Hematopoietic multipotent progenitor cell treated with erythropoietin and hydrocortisone succinate and interleukin-3 and kit ligand, for 17 days (in vitro differentiated cells): ENCODE results near the gene P2RX6.
"Not testable (repeated sequence)": the region's sequence is repeated elsewhere in the genome, so short reads cannot be mapped to it uniquely, and the experiment has no call there.

Experiments
- DNase-seq: peaks from one replicate; pipeline ENCODE4 v3.0.0-alpha.2; 2015; ENCODE audit warnings: low spot score

P2RX6 gene

GRCh38 chr22:21031545-21032036 lies 16.6 kb downstream of the P2RX6 start:
- DNase-seq, result no peak

GRCh38 chr22:21032037-21032867 lies 17.3 kb downstream of the P2RX6 start, which contains the start of gene SLC7A4:
TSS of gene SLC7A4 (minus strand) at chr22:21032561. CDS start at chr22:21031812, 749 bp downstream.
- DNase-seq, result no peak

GRCh38 chr22:21032868-21033688 lies 18.1 kb downstream of the P2RX6 start:
- DNase-seq, result no peak

GRCh38 chr22:21033895-21034294 lies 18.9 kb downstream of the P2RX6 start:
- no peak for DNase-seq

GRCh38 chr22:21034989-21035388 lies 20.0 kb downstream of the P2RX6 start:
- no peak for DNase-seq

GRCh38 chr22:21038405-21038804 lies 23.4 kb downstream of the P2RX6 start:
- DNase-seq, result no peak

GRCh38 chr22:21039158-21039557 lies 24.2 kb downstream of the P2RX6 start:
- DNase-seq, result not testable (repeated sequence)

GRCh38 chr22:21041937-21042336 lies 27.0 kb downstream of the P2RX6 start:
- no peak for DNase-seq

GRCh38 chr22:21042978-21043859 lies 28.3 kb downstream of the P2RX6 start:
- DNase-seq, result no peak

GRCh38 chr22:21043860-21044535 lies 29.0 kb downstream of the P2RX6 start:
- DNase-seq, result no peak

- DNase-seq, result no peak
These were observed 30.1 kb downstream of the P2RX6 start for GRCh38 chr22:21044931-21045584.

- no peak for DNase-seq
These were observed 30.8 kb downstream of the P2RX6 start, which contains the start of gene LRRC74B for GRCh38 chr22:21045585-21046294. TSS of gene LRRC74B (plus strand) at chr22:21045946. CDS start at chr22:21045987, 41 bp downstream.

- no peak for DNase-seq
These were observed 32.2 kb downstream of the P2RX6 start for GRCh38 chr22:21047035-21047661.

- no peak for DNase-seq
These were observed 32.8 kb downstream of the P2RX6 start for GRCh38 chr22:21047730-21048129.

GRCh38 chr22:21048448-21048847 lies 33.5 kb downstream of the P2RX6 start:
- not testable (repeated sequence) for DNase-seq

GRCh38 chr22:21048965-21049364 lies 34.0 kb downstream of the P2RX6 start:
- DNase-seq, result not testable (repeated sequence)

- DNase-seq, result no peak
These were observed 36.3 kb downstream of the P2RX6 start for GRCh38 chr22:21051145-21051830.

- DNase-seq, result no peak
These were observed 37.0 kb downstream of the P2RX6 start for GRCh38 chr22:21051831-21052400.
